ENCODE measurements around the gene SP3.

DNA sequence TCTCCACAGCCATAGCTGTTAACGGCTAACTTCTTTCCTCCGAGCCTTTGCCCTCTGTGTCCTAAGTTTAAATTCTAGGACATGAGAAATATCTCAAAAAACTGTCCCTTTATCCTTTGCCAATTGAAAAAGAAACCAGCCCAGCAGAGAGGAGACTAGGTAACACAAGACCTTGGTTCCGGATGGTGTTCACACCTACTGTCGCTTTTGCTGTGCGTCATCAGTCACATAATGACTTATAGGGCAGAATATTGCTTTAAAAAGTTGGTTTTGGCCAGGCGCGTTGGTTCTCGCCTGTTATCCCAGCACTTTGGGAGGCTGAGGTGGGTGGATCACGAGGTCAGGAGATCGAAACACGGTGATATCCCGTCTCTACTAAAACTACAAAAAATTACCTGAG lies 66.2 kb downstream of the SP3 start:
- TF ChIP-seq ZNF274 (IDR thresholded peaks at IDR 0.05; ENCODE audit: low read depth, low read length) (no peak), YY1 (IDR thresholded peaks at IDR 0.05; ENCODE audit: insufficient read depth, insufficient read length) (no peak), SUZ12 (IDR thresholded peaks at IDR 0.05; ENCODE audit: extremely low read depth, insufficient read depth, insufficient read length) (no peak)
